MM.1S (cell line): Measurements from ENCODE around the gene CFAP61.
"Not testable (repeated sequence)": the region's sequence is repeated elsewhere in the genome, so short reads cannot be mapped to it uniquely, and the experiment has no call there.

Source experiments
- DNase-seq: peaks from one replicate; pipeline ENCODE4 v3.0.0-alpha.2; 2015
- H2AFZ ChIP-seq: fragments of 300-600 bp; sonication (generic); 2 replicates; pipeline ENCODE4 v1.6.0; 2016; ENCODE audit warnings: antibody characterized with exemption, low read length
- H3F3A ChIP-seq: fragments of 300-600 bp; sonication (generic); 2 replicates; pipeline ENCODE4 v1.6.1; 2016; ENCODE audit warnings: mild to moderate bottlenecking, antibody characterized with exemption, low read length, moderate library complexity, mixed read lengths; ENCODE audit not compliant: insufficient read depth
- H3K27ac ChIP-seq: fragments of 300-600 bp; sonication (generic); 2 replicates; pipeline ENCODE4 v1.5.1; 2016; ENCODE audit warnings: mild to moderate bottlenecking, low read length
- H3K27me3 ChIP-seq: fragments of 300-600 bp; sonication (generic); replicated peaks from 2 replicates; pipeline ENCODE4 v1.6.0; 2016; ENCODE audit warnings: low read length; ENCODE audit not compliant: insufficient read depth
- H3K36me3 ChIP-seq: fragments of 300-600 bp; sonication (generic); replicated peaks from 2 replicates; pipeline ENCODE4 v1.6.1; 2016; ENCODE audit warnings: mild to moderate bottlenecking, low read length, mixed read lengths; ENCODE audit not compliant: insufficient read depth
- H3K4me1 ChIP-seq: fragments of 300-600 bp; sonication (generic); 2 replicates; pipeline ENCODE4 v1.6.1; 2016; ENCODE audit warnings: low read length, mixed read lengths
- H3K4me2 ChIP-seq: fragments of 300-600 bp; sonication (generic); 2 replicates; pipeline ENCODE4 v1.6.0; 2016; ENCODE audit warnings: low read depth, low read length
- H3K4me3 ChIP-seq: fragments of 300-600 bp; sonication (generic); 2 replicates; pipeline ENCODE4 v1.5.1; 2016; ENCODE audit warnings: low read length, mixed read lengths
- H3K79me2 ChIP-seq: fragments of 300-600 bp; sonication (generic); 2 replicates; pipeline ENCODE4 v1.6.1; 2016; ENCODE audit warnings: mixed run types, low read length, mixed read lengths
- H3K9ac ChIP-seq: fragments of 300-600 bp; sonication (generic); 2 replicates; pipeline ENCODE4 v1.6.1; 2016; ENCODE audit warnings: low read length, mixed read lengths
- H3K9me2 ChIP-seq: fragments of 300-600 bp; sonication (generic); replicated peaks from 2 replicates; pipeline ENCODE4 v1.6.1; 2016; ENCODE audit warnings: mild to moderate bottlenecking, low read length, mixed read lengths; ENCODE audit not compliant: insufficient read depth
- H3K9me3 ChIP-seq: fragments of 300-600 bp; sonication (generic); replicated peaks from 2 replicates; pipeline ENCODE4 v1.6.1; 2016; ENCODE audit warnings: mild to moderate bottlenecking, low read length, mixed read lengths; ENCODE audit not compliant: insufficient read depth
- H4K20me1 ChIP-seq: fragments of 300-600 bp; sonication (generic); 2 replicates; pipeline ENCODE4 v1.6.1; 2016; ENCODE audit warnings: mild to moderate bottlenecking, low read length, moderate library complexity, mixed read lengths; ENCODE audit not compliant: insufficient read depth
- CTCF ChIP-seq: fragments of 300-600 bp; sonication (generic); IDR thresholded peaks from 2 replicates; pipeline ENCODE4 v1.5.1; 2016; ENCODE audit warnings: antibody characterized with exemption, low read length, mixed read lengths
- EZH2 ChIP-seq: fragments of 300-600 bp; sonication (generic); optimal IDR thresholded peaks from 2 replicates; pipeline ENCODE3; 2017; ENCODE audit warnings: low read depth, mild to moderate bottlenecking, antibody characterized with exemption, low read length, mixed read lengths
- EZH2phosphoT487 ChIP-seq: fragments of 300-600 bp; sonication (generic); IDR thresholded peaks from 2 replicates; pipeline ENCODE4 v1.6.1; 2018; ENCODE audit warnings: antibody characterized with exemption, low read length

Gene CFAP61

GRCh38 chr20:20353576-20353975, 301.2 kb downstream of the CFAP61 start:
- Histone ChIP-seq H3K4me1 (peaks cover 8% of the 10 kb centered on the region), H3K27me3 (no peaks in the 10 kb centered on the region), H3F3A (peaks cover 5% of the 10 kb centered on the region; the same call in 1 of the 2 replicates), H3K9me2 (no peaks in the 10 kb centered on the region), H3K79me2 (no peaks in the 10 kb centered on the region), H3K36me3 (no peaks in the 10 kb centered on the region), H3K4me3 (no peak overlapping the region), H3K9me3 (no peaks in the 10 kb centered on the region), H3K9ac (no peak overlapping the region), H3K27ac (no peak overlapping the region), H3K4me2 (no peak overlapping the region), H2AFZ (no peak overlapping the region), H4K20me1 (no peaks in the 10 kb centered on the region)
- no peak for DNase-seq
- TF ChIP-seq EZH2 (no peak), EZH2phosphoT487 (no peak), CTCF (no peak)

GRCh38 chr20:20355503-20355902, 303.2 kb downstream of the CFAP61 start:
- not testable (repeated sequence) for H3K27ac ChIP-seq, H4K20me1 ChIP-seq, DNase-seq, H2AFZ ChIP-seq, H3K36me3 ChIP-seq, H3K9me3 ChIP-seq, H3K4me2 ChIP-seq, H3K4me3 ChIP-seq, H3K27me3 ChIP-seq, H3F3A ChIP-seq, H3K9ac ChIP-seq, H3K79me2 ChIP-seq, H3K9me2 ChIP-seq
- peaks cover 17% of the 10 kb centered on the region for H3K4me1 ChIP-seq

- Histone ChIP-seq H3K36me3 (no peaks in the 10 kb centered on the region), H3K27me3 (peaks cover 29% of the 10 kb centered on the region), H3K9ac (no peak overlapping the region), H3K27ac (0 out of 2 replicates have a peak overlapping the region, but pooled peaks have one; percentile 6), H3F3A (peaks cover 6% of the 10 kb centered on the region; the same call in 1 of the 2 replicates), H2AFZ (no peak overlapping the region), H3K4me3 (no peak overlapping the region), H3K79me2 (no peaks in the 10 kb centered on the region), H3K4me2 (no peak overlapping the region), H3K4me1 (peaks cover 17% of the 10 kb centered on the region), H4K20me1 (no peaks in the 10 kb centered on the region), H3K9me2 (no peaks in the 10 kb centered on the region), H3K9me3 (no peaks in the 10 kb centered on the region)
- no peak for TF ChIP-seq EZH2phosphoT487
- TF ChIP-seq CTCF = no peak
- no peak for TF ChIP-seq EZH2
- DNase-seq = peak; percentile 66
Observed at GRCh38 chr20:20358801-20359200, 306.5 kb downstream of the CFAP61 start.

GRCh38 chr20:20359628-20360027, 307.3 kb downstream of the CFAP61 start:
- TF ChIP-seq EZH2phosphoT487 (no peak), CTCF (no peak), EZH2 (no peak)
- Histone ChIP-seq H3K27ac (no peak overlapping the region), H4K20me1 (no peaks in the 10 kb centered on the region), H3K4me1 (peaks cover 20% of the 10 kb centered on the region), H3K9ac (no peak overlapping the region), H3K36me3 (no peaks in the 10 kb centered on the region), H3K4me3 (no peak overlapping the region), H3K9me2 (no peaks in the 10 kb centered on the region), H2AFZ (no peak overlapping the region), H3K27me3 (peaks cover 37% of the 10 kb centered on the region), H3F3A (peaks cover 6% of the 10 kb centered on the region; the same call in 1 of the 2 replicates), H3K4me2 (no peak overlapping the region), H3K9me3 (no peaks in the 10 kb centered on the region), H3K79me2 (no peaks in the 10 kb centered on the region)
- DNase-seq = no peak
